BLaER1 (cell line): ENCODE measurements around the gene PPP6R1.

ENCODE experiments used
- H3K27ac ChIP-seq: shearing (Covaris generic); formaldehyde crosslinking; 2 replicates; pipeline ENCODE4 v1.8.1; 2022
- H3K27me3 ChIP-seq: shearing (Covaris generic); formaldehyde crosslinking; 2 replicates; pipeline ENCODE4 v1.8.1; 2022
- H3K36me3 ChIP-seq: shearing (Covaris generic); formaldehyde crosslinking; 2 replicates; pipeline ENCODE4 v1.8.1; 2022
- H3K4me1 ChIP-seq: shearing (Covaris generic); formaldehyde crosslinking; 2 replicates; pipeline ENCODE4 v1.8.1; 2022
- H3K4me2 ChIP-seq: shearing (Covaris generic); formaldehyde crosslinking; 2 replicates; pipeline ENCODE4 v1.8.1; 2022
- H3K4me3 ChIP-seq: shearing (Covaris generic); formaldehyde crosslinking; 2 replicates; pipeline ENCODE4 v1.8.1; 2022
- H3K9ac ChIP-seq: shearing (Covaris generic); formaldehyde crosslinking; 2 replicates; pipeline ENCODE4 v1.8.1; 2022
- H3K9me3 ChIP-seq: shearing (Covaris generic); formaldehyde crosslinking; 2 replicates; pipeline ENCODE4 v1.8.1; 2022
- H4K20me1 ChIP-seq: shearing (Covaris generic); formaldehyde crosslinking; 2 replicates; pipeline ENCODE4 v1.8.1; 2022
- Cebpa-rat ChIP-seq: shearing (Covaris generic); IDR thresholded peaks from 2 replicates; pipeline ENCODE4 v1.8.1; 2022

Gene PPP6R1

GRCh38 chr19:55273978-55274707 lies 15.3 kb upstream of the PPP6R1 start:
- peaks cover 75% of the 10 kb centered on the region for H3K36me3 ChIP-seq
- H3K27ac ChIP-seq: no peak overlapping the region

GRCh38 chr19:55272142-55272541 lies 13.3 kb upstream of the PPP6R1 start:
- no peaks in the 10 kb centered on the region for H4K20me1 ChIP-seq
- peaks cover 8% of the 10 kb centered on the region for H3K9me3 ChIP-seq
- TF ChIP-seq Cebpa-rat: no peak
- H3K36me3 ChIP-seq: peaks cover 86% of the 10 kb centered on the region
- peaks cover 21% of the 10 kb centered on the region for H3K4me1 ChIP-seq
- H3K4me2 ChIP-seq: no peak overlapping the region
- H3K4me3 ChIP-seq: no peak overlapping the region
- H3K27ac ChIP-seq: no peak overlapping the region
- no peaks in the 10 kb centered on the region for H3K27me3 ChIP-seq
- no peak overlapping the region for H3K9ac ChIP-seq

More at GRCh38 chr19:55273978-55274707, 15.3 kb upstream of the PPP6R1 start:
- no peaks in the 10 kb centered on the region for H3K9me3 ChIP-seq
- no peaks in the 10 kb centered on the region for H4K20me1 ChIP-seq
- H3K9ac ChIP-seq: no peak overlapping the region
- H3K4me1 ChIP-seq: peaks cover 28% of the 10 kb centered on the region
- H3K4me2 ChIP-seq: no peak overlapping the region
- no peak overlapping the region for H3K4me3 ChIP-seq
- no peaks in the 10 kb centered on the region for H3K27me3 ChIP-seq
- no peak for TF ChIP-seq Cebpa-rat

- no peaks in the 10 kb centered on the region for H3K27me3 ChIP-seq
- peaks cover 18% of the 10 kb centered on the region for H3K9me3 ChIP-seq
- H3K9ac ChIP-seq: no peak overlapping the region
- H3K4me3 ChIP-seq: no peak overlapping the region
- TF ChIP-seq Cebpa-rat: no peak
- no peak overlapping the region for H3K4me2 ChIP-seq
- H4K20me1 ChIP-seq: no peaks in the 10 kb centered on the region
- H3K4me1 ChIP-seq: 0 out of 2 replicates have a peak, but pooled peaks cover 6% of the 10 kb centered on the region
- no peak overlapping the region for H3K27ac ChIP-seq
- peaks cover 89% of the 10 kb centered on the region for H3K36me3 ChIP-seq
These were observed 11.5 kb upstream of the PPP6R1 start for GRCh38 chr19:55270172-55270942.

GRCh38 chr19:55269299-55269698 lies 10.5 kb upstream of the PPP6R1 start:
- TF ChIP-seq Cebpa-rat: no peak
- Histone ChIP-seq H3K36me3 (peaks cover 78% of the 10 kb centered on the region), H3K27me3 (no peaks in the 10 kb centered on the region), H3K4me2 (no peak overlapping the region), H3K4me3 (no peak overlapping the region), H3K9me3 (peaks cover 18% of the 10 kb centered on the region), H3K27ac (no peak overlapping the region), H4K20me1 (no peaks in the 10 kb centered on the region), H3K9ac (no peak overlapping the region), H3K4me1 (no peaks in the 10 kb centered on the region)

GRCh38 chr19:55266840-55267239 lies 8.0 kb upstream of the PPP6R1 start:
- H4K20me1 ChIP-seq: no peaks in the 10 kb centered on the region
- no peak overlapping the region for H3K4me2 ChIP-seq
- no peaks in the 10 kb centered on the region for H3K4me1 ChIP-seq
- H3K36me3 ChIP-seq: peaks cover 65% of the 10 kb centered on the region
- H3K9me3 ChIP-seq: peaks cover 18% of the 10 kb centered on the region
- H3K27ac ChIP-seq: no peak overlapping the region
- no peak overlapping the region for H3K4me3 ChIP-seq
- no peak for TF ChIP-seq Cebpa-rat
- H3K9ac ChIP-seq: no peak overlapping the region
- no peaks in the 10 kb centered on the region for H3K27me3 ChIP-seq

GRCh38 chr19:55266404-55266803 lies 7.6 kb upstream of the PPP6R1 start:
- no peak for TF ChIP-seq Cebpa-rat
- no peaks in the 10 kb centered on the region for H3K27me3 ChIP-seq

GRCh38 chr19:55265723-55266386 lies 7.0 kb upstream of the PPP6R1 start:
- H3K4me2 ChIP-seq: no peak overlapping the region
- H3K36me3 ChIP-seq: peaks cover 58% of the 10 kb centered on the region
- H4K20me1 ChIP-seq: no peaks in the 10 kb centered on the region
- peaks cover under 1% of the 10 kb centered on the region; the same call in 1 of the 2 replicates for H3K4me1 ChIP-seq
- H3K9me3 ChIP-seq: peaks cover 18% of the 10 kb centered on the region
- no peak overlapping the region for H3K27ac ChIP-seq
- H3K27me3 ChIP-seq: no peaks in the 10 kb centered on the region
- no peak overlapping the region for H3K9ac ChIP-seq
- H3K4me3 ChIP-seq: no peak overlapping the region
- no peak for TF ChIP-seq Cebpa-rat

More at GRCh38 chr19:55266404-55266803, 7.6 kb upstream of the PPP6R1 start:
- Histone ChIP-seq H3K4me2 (no peak overlapping the region), H3K4me1 (no peaks in the 10 kb centered on the region), H3K4me3 (no peak overlapping the region), H3K9me3 (peaks cover 18% of the 10 kb centered on the region), H3K36me3 (peaks cover 64% of the 10 kb centered on the region), H4K20me1 (no peaks in the 10 kb centered on the region), H3K9ac (no peak overlapping the region), H3K27ac (no peak overlapping the region)

- no peak for TF ChIP-seq Cebpa-rat
- Histone ChIP-seq H3K9me3 (peaks cover 18% of the 10 kb centered on the region), H3K27me3 (no peaks in the 10 kb centered on the region), H3K4me3 (no peak overlapping the region), H3K4me2 (no peak overlapping the region), H4K20me1 (no peaks in the 10 kb centered on the region), H3K36me3 (peaks cover 53% of the 10 kb centered on the region), H3K27ac (no peak overlapping the region), H3K9ac (no peak overlapping the region), H3K4me1 (peaks cover 7% of the 10 kb centered on the region)
These were observed 6.4 kb upstream of the PPP6R1 start for GRCh38 chr19:55265173-55265572.

GRCh38 chr19:55264531-55264930 lies 5.7 kb upstream of the PPP6R1 start:
- no peak overlapping the region for H3K27ac ChIP-seq
- H3K9me3 ChIP-seq: peaks cover 18% of the 10 kb centered on the region
- H3K4me2 ChIP-seq: no peak overlapping the region
- no peak for TF ChIP-seq Cebpa-rat
- H3K9ac ChIP-seq: no peak overlapping the region
- peaks cover 46% of the 10 kb centered on the region for H3K36me3 ChIP-seq
- H3K27me3 ChIP-seq: no peaks in the 10 kb centered on the region
- no peak overlapping the region for H3K4me3 ChIP-seq
- peaks cover 14% of the 10 kb centered on the region for H3K4me1 ChIP-seq
- no peaks in the 10 kb centered on the region for H4K20me1 ChIP-seq

- no peak for TF ChIP-seq Cebpa-rat
- H3K36me3 ChIP-seq: peaks cover 28% of the 10 kb centered on the region
- no peak overlapping the region for H3K27ac ChIP-seq
- no peaks in the 10 kb centered on the region for H3K27me3 ChIP-seq
- no peak overlapping the region for H3K4me3 ChIP-seq
- peaks cover 12% of the 10 kb centered on the region for H4K20me1 ChIP-seq
- no peak overlapping the region for H3K9ac ChIP-seq
- no peak overlapping the region for H3K4me2 ChIP-seq
- peaks cover 12% of the 10 kb centered on the region for H3K9me3 ChIP-seq
- H3K4me1 ChIP-seq: peaks cover 15% of the 10 kb centered on the region
These were observed 3.5 kb upstream of the PPP6R1 start for GRCh38 chr19:55262359-55262758.
